ENCODE data around the gene ZNF234.

The ZNF234 gene

GRCh38 chr19:44141191-44142058 is at the start of gene ZNF234:
Gene ZNF234 (plus strand): TSS chr19:44141554. CDS start chr19:44144633, 3,079 bp downstream.
- Histone ChIP-seq H3K4me1 (peaks cover 24% of the 10 kb centered on the region), H3K27ac (peak within 1 kb of the TSS; percentile 82), H3K9me3 (no peaks in the 10 kb centered on the region), H3K4me2 (peak within 1 kb of the TSS; percentile 90), H3K9ac (peak within 1 kb of the TSS; percentile 84), H3K36me3 (peaks cover 23% of the 10 kb centered on the region), H3K4me3 (peak within 1 kb of the TSS; percentile 86), H3K27me3 (no peaks in the 10 kb centered on the region), H4K20me1 (no peaks in the 10 kb centered on the region)
- no peak for TF ChIP-seq Cebpa-rat (IDR thresholded peaks at IDR 0.05)

GRCh38 chr19:44092108-44092507 is 49.2 kb upstream of the ZNF234 start:
- H3K4me2 ChIP-seq, result no peak overlapping the region
- no peak for TF ChIP-seq Cebpa-rat (IDR thresholded peaks at IDR 0.05)
- H3K27me3 ChIP-seq, result no peaks in the 10 kb centered on the region

GRCh38 chr19:44093931-44094765 is 47.2 kb upstream of the ZNF234 start, which contains the start of gene ZNF224:
Gene ZNF224 (plus strand): TSS chr19:44094361. CDS start chr19:44097874, 3,513 bp downstream.
- peak within 1 kb of the TSS; percentile 77 for H3K27ac ChIP-seq

More at GRCh38 chr19:44092108-44092507, 49.2 kb upstream of the ZNF234 start:
- Histone ChIP-seq H3K4me1 (peaks cover 11% of the 10 kb centered on the region), H3K9ac (no peak overlapping the region), H4K20me1 (peaks cover 11% of the 10 kb centered on the region), H3K36me3 (peaks cover 27% of the 10 kb centered on the region), H3K9me3 (no peaks in the 10 kb centered on the region), H3K27ac (no peak overlapping the region), H3K4me3 (no peak overlapping the region)

GRCh38 chr19:44107751-44108150 is 33.6 kb upstream of the ZNF234 start:
- TF ChIP-seq Cebpa-rat (IDR thresholded peaks at IDR 0.05), result no peak
- peaks cover 76% of the 10 kb centered on the region for H3K36me3 ChIP-seq
- no peaks in the 10 kb centered on the region for H3K27me3 ChIP-seq
- H4K20me1 ChIP-seq, result no peaks in the 10 kb centered on the region
- H3K9me3 ChIP-seq, result peaks cover 65% of the 10 kb centered on the region
- no peak overlapping the region for H3K4me2 ChIP-seq
- no peak overlapping the region for H3K9ac ChIP-seq
- H3K27ac ChIP-seq, result no peak overlapping the region
- H3K4me1 ChIP-seq, result peaks cover 12% of the 10 kb centered on the region
- H3K4me3 ChIP-seq, result peak overlapping the region; percentile 39; the same call in 1 of the 2 replicates

More at GRCh38 chr19:44093931-44094765, 47.2 kb upstream of the ZNF234 start, which contains the start of gene ZNF224:
- H3K4me2 ChIP-seq, result peak within 1 kb of the TSS; percentile 77
- peaks cover 11% of the 10 kb centered on the region for H4K20me1 ChIP-seq
- peaks cover 30% of the 10 kb centered on the region for H3K36me3 ChIP-seq
- peak within 1 kb of the TSS; percentile 86 for H3K9ac ChIP-seq
- no peaks in the 10 kb centered on the region for H3K27me3 ChIP-seq
- no peaks in the 10 kb centered on the region for H3K9me3 ChIP-seq
- no peak for TF ChIP-seq Cebpa-rat (IDR thresholded peaks at IDR 0.05)
- H3K4me1 ChIP-seq, result peaks cover 11% of the 10 kb centered on the region
- peak within 1 kb of the TSS; percentile 84 for H3K4me3 ChIP-seq

GRCh38 chr19:44109458-44109857 is 31.9 kb upstream of the ZNF234 start:
- Histone ChIP-seq H3K9me3 (peaks cover 55% of the 10 kb centered on the region), H3K27ac (no peak overlapping the region), H3K4me2 (no peak overlapping the region), H3K27me3 (no peaks in the 10 kb centered on the region), H4K20me1 (no peaks in the 10 kb centered on the region), H3K9ac (no peak overlapping the region), H3K4me1 (peaks cover 19% of the 10 kb centered on the region), H3K4me3 (no peak overlapping the region), H3K36me3 (peaks cover 59% of the 10 kb centered on the region)
- TF ChIP-seq Cebpa-rat (IDR thresholded peaks at IDR 0.05), result no peak

GRCh38 chr19:44111910-44112463 is 29.4 kb upstream of the ZNF234 start:
- Histone ChIP-seq H3K4me2 (peak overlapping the region; percentile 86), H3K36me3 (peaks cover 47% of the 10 kb centered on the region), H3K27ac (no peak overlapping the region), H3K27me3 (no peaks in the 10 kb centered on the region), H3K9ac (no peak overlapping the region), H3K4me3 (peak overlapping the region; percentile 89), H3K4me1 (peaks cover 24% of the 10 kb centered on the region), H3K9me3 (peaks cover 31% of the 10 kb centered on the region), H4K20me1 (no peaks in the 10 kb centered on the region)
- TF ChIP-seq Cebpa-rat (IDR thresholded peaks at IDR 0.05), result no peak

- Histone ChIP-seq H3K4me1 (peaks cover 24% of the 10 kb centered on the region), H3K4me3 (peak overlapping the region; percentile 89), H3K36me3 (peaks cover 47% of the 10 kb centered on the region), H3K9me3 (peaks cover 24% of the 10 kb centered on the region), H3K27me3 (no peaks in the 10 kb centered on the region), H3K9ac (peak overlapping the region; percentile 87; the same call in 1 of the 2 replicates), H4K20me1 (no peaks in the 10 kb centered on the region), H3K4me2 (peak overlapping the region; percentile 86), H3K27ac (no peak overlapping the region)
- no peak for TF ChIP-seq Cebpa-rat (IDR thresholded peaks at IDR 0.05)
Observed at GRCh38 chr19:44112802-44113137, 28.6 kb upstream of the ZNF234 start.

- no peaks in the 10 kb centered on the region for H3K27me3 ChIP-seq
- H3K4me1 ChIP-seq, result peaks cover 24% of the 10 kb centered on the region
- peak within 1 kb of the TSS; percentile 89 for H3K4me3 ChIP-seq
- peak within 1 kb of the TSS; percentile 97 for H3K4me2 ChIP-seq
- peaks cover 19% of the 10 kb centered on the region for H3K9me3 ChIP-seq
- H4K20me1 ChIP-seq, result no peaks in the 10 kb centered on the region
- H3K27ac ChIP-seq, result peak within 1 kb of the TSS; percentile 71
- H3K9ac ChIP-seq, result peak within 1 kb of the TSS; percentile 87
- no peak for TF ChIP-seq Cebpa-rat (IDR thresholded peaks at IDR 0.05)
- peaks cover 47% of the 10 kb centered on the region for H3K36me3 ChIP-seq
Observed at GRCh38 chr19:44113138-44113783, 28.1 kb upstream of the ZNF234 start, which contains the start of gene ZNF225. Gene ZNF225 (plus strand): TSS chr19:44113399. CDS start chr19:44115828, 2,429 bp downstream.

Measured in BLaER1 (cell line).